Stimulated activated CD4-positive, alpha-beta T cell treated with anti-CD3 and anti-CD28 coated beads, Interleukin-12 subunit alpha, Interleukin-12 subunit beta, amount 100 ng/mL, for 4 hours (primary cell): ENCODE measurements around the gene DIAPH1.

Source experiments
- DNase-seq: peaks from one replicate; pipeline ENCODE4 v3.0.0-alpha.2; 2020

DIAPH1 gene

DNA sequence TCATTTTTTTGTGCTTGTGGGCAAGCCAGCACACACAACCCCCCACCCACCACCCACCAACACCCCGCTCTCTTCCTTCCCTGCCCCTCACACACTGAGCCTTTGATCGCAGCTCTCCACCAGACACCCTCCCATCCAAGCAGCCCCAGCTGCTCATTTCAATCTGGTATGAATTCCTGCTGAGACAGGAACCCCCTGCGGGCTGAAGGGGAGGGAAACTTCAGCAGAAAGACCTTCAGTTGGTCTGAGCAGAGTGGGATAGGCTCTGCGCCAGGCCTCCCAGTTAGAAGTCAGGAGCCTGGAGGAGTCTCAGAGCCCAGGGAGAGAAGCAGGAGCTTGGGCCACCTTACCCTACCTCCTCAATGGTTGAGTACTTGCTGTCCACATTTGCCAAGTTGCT lies 122.8 kb downstream of the DIAPH1 start:
- DNase-seq = no peak

DNA sequence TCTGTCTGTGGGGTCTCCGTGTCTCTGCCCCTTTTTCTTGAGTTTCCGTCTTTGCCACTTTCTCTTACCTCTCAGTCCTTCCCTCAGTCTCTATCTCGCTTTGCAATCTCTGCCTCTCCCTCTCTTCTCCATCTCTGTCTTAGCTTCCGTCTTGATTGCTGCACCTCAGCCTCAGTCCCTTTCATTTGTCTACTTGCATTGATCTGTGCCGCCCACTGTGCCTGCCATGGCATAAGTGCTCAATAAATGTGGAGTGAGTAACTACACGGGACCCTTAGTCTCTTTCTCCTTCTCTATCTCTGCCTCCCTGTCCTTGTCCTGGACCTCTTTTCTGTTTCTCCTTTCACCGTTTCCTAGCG lies 123.4 kb downstream of the DIAPH1 start:
- no peak for DNase-seq

DNA sequence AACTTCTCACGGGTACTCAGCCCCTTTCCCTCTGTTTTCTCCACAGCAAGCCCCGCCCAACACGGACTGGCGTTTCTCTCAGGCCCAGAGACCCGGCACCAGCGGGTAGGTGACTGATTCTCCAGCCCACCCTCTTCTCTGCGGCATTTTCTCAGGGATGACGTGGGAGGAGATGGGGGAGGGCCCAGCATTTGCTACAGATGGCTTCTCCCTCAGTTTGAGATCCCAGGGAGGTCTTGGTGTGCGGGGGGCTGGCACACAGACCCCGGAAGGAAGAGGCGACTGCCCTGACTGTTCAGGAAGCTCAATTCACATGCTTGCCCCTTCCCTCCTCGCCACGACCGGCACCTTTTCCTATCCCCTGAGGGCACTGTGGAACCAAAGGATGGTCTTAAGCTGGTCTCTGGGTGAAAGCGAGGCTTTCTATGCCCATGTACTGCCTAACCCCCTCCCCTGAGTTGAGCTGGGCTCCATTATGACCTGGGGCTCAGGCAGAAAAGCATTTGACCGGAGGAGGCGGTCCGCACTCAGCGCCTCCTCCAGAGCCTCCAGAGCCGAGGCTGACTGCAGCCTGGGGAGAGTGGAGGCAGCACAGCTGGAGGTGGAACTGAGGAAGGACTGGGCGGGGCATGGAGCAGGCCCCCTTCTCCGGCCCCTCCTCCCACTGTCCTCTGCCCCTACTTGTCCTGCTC lies 123.9 kb downstream of the DIAPH1 start:
- no peak for DNase-seq

DNA sequence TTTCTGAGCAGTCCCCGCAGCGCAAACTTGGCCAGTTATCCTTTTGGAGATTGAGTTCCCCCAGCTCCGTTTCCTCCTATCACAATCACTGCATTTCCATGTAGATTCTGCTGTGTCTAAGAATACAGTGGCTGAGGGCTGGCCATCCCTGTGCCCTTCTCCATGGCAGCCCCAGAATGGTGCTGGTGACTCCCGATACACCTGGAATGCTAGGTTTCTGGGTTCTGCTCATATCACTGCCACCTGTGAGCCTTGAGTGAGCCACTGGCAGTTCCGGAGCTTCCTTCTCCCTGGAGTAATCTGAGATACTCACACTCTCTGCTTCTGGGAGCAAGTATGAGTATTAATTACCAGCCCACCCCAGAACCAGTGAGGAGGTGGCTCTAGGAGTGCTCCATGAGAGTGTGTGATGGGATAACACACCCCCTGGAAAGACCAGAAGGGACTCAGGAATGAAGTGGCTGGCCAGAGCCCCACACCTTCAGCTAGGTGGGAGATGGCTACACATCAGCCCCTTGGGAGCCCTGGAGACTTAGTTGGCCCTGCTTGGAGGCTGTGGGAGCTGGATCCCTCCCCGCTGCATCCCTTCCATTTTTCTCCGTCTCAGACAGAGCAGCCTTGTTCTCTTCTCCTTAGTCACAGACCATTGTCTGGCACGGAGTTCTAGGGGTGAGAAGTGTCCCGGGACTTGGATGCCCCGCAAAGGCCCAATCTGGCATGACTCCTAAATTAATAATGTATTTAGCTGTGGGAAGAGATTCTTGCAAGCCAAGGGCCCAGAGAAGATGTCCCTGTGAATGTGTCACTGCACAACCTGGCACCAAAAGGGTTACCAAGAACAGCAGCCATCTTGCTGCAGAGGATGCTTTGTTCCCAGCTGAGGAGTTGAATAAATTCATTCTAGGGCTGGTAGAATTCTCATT lies 125.0 kb downstream of the DIAPH1 start:
- DNase-seq = no peak

DNA sequence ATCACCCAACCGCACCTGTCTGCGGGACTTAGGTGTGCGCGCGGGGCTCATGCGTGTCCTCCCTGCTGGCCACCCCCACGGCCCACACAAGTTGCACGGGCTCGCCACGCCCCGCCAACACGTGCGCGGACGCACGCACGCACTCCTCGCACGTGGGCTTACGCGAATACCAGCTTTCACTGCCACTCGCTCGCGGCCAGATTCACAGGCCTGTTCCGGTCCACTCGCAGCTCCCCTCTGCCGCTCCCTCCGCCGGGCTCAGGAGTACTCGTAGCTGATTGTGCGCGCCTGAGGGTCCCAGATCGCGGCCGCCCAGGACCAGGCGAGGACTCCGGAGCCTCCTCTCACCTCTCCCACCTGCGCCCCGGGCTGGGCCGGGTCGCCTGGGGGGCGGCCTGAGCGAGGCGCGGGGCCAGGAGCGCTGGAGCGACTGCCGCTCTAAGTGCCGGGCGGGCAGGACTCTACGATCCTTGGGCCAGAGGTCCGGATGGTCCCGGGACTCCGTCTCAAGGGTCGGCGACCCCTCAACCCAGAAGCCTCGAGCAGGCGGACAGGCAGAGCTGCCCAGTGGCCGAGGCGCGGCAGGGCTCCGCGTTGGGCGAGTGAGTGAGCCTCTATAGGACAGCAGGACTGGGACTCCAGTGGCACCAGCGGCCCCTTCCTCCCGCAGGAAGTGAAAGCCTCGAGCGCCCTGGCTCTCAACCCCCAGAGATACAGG lies 126.5 kb downstream of the DIAPH1 start:
- no peak for DNase-seq

DNA sequence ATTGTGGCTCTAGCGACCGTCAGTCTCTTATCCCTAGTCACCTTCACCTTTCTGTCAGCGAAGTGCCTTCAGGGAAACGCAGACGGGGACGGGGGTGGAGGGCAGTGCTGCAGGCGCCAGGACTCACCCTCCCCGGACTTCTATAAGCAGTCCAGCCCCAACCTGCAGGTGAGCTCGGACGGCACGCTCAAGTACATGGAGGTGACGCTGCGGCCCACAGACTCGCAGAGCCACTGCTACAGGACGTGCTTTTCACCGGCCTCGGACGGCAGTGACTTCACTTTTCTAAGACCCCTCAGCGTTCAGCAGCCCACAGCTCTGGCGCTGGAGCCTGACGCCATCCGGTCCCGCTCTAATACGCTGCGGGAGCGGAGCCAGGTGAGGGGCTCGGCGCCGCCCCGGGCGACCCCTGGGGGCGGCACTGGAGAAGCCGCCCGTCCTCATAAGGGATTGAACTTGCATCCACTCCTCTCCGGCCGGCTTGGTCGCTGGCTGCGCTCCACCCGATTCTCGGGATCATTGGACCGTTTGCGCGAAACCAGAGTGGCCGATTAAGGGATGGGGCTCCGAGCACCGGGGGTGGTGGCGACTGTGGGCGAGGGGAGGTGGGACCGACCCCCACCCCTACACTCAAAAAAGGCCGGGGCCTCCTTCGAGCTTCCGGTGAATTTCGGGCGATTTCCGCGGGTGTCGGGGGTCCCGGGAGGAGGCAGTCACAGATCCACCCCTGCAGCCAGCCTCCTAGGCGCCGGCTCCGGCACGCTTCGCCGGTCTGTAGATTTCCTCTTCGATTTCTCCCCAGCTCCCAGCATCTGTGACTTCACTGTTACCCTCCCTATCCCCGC lies 127.3 kb downstream of the DIAPH1 start:
- no peak for DNase-seq

DNA sequence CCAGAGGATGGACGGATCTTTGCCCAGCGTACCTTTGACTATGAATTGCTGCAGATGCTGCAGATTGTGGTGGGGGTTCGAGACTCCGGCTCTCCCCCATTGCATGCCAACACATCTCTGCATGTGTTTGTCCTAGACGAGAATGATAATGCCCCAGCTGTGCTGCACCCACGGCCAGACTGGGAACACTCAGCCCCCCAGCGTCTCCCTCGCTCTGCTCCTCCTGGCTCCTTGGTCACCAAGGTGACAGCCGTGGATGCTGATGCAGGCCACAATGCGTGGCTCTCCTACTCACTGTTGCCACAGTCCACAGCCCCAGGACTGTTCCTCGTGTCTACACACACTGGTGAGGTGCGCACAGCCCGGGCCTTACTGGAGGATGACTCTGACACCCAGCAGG lies 128.0 kb downstream of the DIAPH1 start:
- no peak for DNase-seq

DNA sequence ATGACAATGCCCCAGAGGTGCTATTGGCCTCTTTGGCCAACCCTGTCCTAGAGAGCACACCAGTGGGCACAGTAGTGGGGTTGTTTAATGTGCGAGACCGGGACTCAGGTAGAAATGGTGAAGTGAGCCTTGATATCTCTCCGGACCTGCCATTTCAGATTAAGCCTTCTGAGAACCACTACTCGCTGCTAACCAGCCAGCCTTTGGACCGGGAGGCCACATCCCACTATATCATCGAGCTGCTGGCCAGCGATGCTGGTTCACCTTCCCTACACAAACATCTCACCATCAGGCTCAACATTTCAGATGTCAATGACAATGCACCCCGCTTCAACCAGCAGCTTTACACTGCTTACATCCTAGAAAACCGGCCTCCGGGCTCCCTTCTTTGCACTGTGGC lies 128.5 kb downstream of the DIAPH1 start:
- DNase-seq = no peak

DNA sequence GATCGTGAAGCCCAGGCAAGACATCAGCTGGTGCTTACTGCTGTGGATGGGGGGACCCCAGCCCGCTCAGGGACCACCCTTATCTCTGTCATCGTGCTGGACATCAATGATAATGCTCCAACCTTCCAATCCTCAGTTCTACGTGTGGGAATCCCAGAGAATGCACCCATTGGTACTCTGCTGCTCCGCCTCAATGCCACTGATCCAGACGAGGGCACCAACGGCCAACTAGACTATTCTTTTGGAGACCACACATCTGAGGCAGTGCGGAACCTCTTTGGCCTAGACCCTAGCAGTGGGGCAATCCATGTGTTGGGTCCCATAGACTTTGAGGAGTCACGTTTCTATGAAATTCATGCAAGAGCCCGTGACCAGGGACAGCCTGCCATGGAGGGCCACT lies 129.0 kb downstream of the DIAPH1 start:
- no peak for DNase-seq

DNA sequence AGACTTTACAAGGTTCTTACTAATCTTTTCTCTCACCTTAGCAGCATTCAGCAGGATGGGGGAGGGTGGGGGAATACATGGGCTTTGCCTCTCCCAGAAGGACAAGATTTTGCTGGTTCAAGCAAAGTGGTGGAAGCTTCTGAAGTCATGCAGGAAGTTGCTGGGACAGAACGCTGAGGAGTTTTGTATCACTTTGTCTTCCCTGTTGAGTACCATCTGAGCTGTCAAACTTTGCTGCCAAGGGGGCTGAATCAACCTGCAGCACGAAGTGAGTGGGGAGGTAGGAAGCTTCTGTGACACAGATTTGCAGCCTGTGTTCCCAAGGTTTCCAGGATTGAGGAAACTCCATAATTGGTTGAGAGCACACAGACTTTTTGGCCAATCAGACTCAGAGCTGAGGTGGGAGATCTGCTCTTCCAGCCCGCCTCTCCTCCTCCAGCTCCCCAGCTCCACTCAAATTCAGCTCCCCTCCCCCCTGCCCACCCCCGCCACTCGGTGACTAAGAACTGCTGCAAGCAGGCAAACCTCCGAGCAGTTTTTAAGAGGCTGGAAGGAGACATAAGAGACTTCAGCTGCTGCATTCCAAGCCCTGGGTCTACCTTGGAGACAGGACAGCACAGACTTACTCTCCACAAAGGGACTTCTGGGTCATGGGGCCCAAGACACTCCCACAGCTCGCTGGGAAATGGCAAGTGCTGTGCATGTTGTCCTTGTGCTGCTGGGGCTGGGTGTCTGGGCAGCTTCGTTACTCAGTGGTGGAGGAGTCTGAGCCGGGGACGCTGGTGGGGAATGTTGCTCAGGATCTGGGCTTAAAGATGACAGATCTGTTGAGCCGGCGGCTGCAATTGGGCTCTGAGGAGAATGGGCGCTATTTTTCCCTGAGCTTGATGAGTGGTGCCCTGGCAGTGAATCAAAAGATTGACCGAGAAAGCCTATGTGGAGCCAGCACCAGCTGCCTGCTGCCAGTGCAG lies 129.9 kb downstream of the DIAPH1 start, which contains the start of gene PCDHGC5:
PCDHGC5 (plus strand) TSS at position 491 of the 971 bp plus-strand sequence; CDS start at position 651, 160 bp downstream.
- DNase-seq = no peak

DNA sequence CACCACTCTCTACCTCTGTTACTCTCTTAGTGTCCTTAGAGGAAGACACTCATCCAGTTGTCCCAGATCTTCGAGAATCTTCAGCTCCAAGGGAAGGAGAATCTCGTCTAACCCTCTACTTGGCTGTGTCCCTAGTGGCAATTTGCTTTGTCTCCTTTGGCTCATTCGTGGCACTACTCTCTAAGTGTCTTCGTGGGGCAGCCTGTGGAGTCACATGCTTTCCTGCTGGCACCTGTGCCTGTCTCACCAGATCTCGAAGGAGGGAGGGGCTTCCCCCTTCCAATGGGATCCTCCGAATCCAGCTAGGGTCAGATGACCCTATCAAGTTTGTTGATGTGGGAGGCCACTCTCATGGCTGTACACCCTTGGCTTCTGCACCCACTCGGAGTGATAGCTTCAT lies 131.7 kb downstream of the DIAPH1 start:
- DNase-seq = no peak

DNA sequence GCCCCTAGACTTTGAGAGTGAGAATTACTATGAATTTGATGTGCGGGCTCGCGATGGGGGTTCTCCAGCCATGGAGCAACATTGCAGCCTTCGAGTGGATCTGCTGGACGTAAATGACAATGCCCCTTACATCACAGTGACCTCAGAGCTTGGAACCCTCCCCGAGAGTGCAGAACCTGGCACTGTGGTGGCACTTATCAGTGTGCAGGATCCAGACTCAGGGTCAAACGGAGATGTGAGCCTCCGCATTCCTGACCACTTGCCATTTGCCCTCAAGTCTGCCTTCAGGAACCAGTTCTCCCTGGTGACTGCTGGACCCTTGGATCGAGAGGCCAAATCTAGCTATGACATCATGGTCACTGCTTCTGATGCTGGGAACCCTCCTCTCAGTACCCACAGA lies 132.7 kb downstream of the DIAPH1 start:
- DNase-seq = no peak

DNA sequence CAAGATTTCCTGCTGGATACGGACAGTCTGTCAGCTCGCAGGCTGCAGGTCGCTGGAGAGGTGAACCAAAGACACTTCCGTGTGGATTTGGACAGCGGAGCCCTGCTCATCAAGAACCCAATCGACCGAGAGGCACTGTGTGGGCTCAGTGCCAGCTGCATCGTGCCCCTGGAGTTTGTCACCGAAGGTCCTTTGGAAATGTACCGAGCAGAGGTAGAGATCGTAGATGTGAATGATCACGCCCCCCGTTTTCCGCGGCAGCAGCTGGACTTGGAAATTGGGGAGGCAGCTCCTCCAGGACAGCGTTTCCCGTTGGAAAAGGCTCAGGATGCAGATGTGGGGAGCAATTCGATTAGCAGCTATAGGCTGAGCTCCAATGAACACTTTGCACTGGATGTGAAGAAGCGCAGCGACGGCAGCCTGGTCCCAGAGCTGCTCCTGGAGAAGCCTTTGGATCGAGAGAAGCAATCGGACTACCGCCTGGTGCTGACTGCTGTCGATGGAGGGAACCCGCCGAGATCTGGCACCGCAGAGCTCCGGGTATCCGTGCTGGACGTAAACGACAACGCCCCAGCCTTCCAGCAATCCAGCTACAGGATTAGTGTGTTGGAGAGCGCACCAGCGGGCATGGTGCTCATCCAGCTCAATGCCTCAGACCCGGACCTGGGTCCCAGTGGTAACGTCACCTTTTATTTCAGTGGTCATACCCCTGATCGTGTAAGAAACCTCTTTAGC lies 133.3 kb downstream of the DIAPH1 start:
- DNase-seq = no peak

DNA sequence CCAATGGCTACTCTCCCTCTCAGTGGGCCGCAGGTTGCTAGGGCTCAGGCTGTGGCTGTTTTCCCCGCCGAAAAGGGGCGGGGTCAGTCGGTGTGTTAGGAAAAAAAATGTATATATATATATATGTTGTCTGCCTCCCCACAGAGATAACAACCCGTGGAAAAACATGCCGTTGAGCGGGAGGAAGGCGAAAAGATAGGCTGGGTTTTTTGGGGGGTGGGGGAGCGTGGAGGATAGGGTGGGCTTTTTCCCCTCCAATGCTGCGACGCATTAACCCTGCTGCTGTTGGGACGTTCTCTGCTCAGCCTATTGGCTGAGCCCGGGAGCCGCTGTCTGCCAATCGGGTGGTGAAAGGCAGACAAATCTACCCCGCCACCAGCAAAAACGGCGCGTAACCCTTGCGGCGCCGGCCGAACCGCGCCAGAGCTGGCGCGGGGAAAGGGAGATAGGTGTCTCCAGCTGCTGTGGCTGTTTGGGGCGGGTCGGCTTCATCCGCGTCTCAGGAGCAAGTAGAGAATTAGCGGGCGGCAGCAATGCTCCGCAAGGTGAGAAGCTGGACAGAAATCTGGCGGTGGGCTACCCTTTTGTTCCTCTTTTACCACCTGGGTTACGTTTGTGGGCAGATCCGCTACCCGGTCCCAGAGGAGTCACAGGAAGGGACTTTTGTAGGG lies 134.0 kb downstream of the DIAPH1 start, which contains the start of gene PCDHGC4:
PCDHGC4 (plus strand) TSS at position 390 of the 671 bp plus-strand sequence; CDS start at position 534, 144 bp downstream.
- no peak for DNase-seq

DNA sequence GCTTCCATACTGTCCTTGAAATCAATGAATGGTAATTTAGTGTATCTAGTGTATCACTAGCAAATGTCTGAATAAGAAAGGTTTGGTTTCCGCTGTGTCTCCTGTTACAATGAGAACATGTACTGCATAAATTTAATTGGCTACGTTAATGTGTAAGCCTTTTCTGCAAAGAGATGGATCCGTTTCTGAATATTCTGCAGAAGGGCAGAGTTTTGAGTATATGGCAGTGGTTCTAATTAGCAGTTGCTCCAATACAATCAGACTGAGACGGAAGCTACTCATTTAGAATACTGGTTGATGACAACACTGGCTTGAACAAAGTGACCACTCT lies 134.5 kb downstream of the DIAPH1 start:
- no peak for DNase-seq

DNA sequence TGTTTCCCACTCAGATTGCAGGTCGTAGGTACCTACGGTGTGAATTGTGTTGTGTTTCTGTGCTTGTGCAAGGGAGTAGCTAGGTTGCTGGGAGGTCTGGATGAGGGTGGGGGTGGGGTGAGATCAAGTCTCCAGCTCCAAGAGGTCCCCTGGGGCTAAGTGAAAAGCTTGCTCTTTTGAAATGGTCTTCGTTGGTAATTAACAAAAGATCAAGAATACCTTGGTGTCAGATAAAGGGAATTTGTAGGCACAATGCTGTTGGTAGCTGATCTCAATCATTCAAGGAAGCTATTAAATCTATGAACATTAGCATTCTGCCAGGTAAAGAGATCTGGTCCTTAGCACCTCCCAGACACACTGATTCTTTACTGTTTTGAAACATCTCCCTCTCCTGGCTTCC lies 134.9 kb downstream of the DIAPH1 start:
- DNase-seq = no peak

DNA sequence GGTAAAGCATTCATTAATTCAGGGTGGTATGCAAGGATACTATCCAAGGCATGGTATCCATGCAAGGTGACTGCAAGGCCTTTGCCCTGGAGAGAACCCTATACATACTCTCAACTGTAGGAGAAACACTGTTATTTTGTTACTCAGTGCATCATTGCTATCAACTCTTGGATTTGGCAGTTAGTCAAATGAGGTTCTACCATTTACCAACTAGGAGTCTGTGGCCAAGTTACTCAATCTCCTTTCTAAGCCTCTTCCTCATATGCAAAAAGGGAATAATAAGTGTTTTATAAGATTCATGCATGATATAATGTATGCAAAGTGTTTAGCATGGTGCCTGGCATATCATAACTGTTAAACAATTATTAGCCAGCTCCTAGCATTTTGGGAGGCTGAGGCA lies 139.0 kb downstream of the DIAPH1 start:
- DNase-seq = no peak

DNA sequence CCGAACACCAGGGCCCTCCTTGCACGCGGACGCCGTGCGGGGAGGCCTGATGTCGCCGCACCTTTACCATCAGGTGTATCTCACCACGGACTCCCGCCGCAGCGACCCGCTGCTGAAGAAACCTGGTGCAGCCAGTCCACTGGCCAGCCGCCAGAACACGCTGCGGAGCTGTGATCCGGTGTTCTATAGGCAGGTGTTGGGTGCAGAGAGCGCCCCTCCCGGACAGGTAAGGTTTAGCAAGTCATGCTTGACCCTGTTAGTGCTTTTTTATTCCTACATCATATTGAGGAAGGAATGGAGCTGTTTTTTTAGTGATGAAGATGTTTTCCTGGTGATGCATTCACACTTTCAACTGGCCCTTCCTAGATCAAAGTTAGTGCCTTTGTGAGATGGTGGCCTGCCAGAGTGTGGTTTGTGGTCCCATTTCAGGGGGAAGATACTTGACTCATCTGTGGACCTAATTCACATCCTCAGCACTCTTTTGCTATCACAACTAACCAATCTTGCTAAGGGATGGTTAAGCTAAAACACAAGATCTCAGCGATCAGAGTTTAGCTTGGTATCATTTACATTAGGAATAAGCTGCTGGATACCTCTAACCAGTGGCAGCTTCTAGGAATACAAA lies 140.4 kb downstream of the DIAPH1 start:
- DNase-seq = no peak

DNA sequence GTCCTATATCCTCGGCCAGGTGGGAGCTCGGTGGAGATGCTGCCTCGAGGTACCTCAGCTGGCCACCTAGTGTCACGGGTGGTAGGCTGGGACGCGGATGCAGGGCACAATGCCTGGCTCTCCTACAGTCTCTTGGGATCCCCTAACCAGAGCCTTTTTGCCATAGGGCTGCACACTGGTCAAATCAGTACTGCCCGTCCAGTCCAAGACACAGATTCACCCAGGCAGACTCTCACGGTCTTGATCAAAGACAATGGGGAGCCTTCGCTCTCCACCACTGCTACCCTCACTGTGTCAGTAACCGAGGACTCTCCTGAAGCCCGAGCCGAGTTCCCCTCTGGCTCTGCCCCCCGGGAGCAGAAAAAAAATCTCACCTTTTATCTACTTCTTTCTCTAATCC lies 141.0 kb downstream of the DIAPH1 start:
- DNase-seq = no peak
